Gastrocnemius medialis (tissue), 4 donors: ENCODE data around the gene TBX15. TPM values are rescaled to one million over a fixed set of nuclear protein-coding genes. Genes with fewer than 3 reads are reported as not detected.

Experiments used
- ATAC-seq, 2 donors: fragments of 150-250 bp; one replicate each; pipeline ENCODE4 v1.9.1; 2016
- DNase-seq, 2 donors: peaks; one replicate each; pipeline ENCODE4 v3.0.0-alpha.2; 2019
- H3K27ac ChIP-seq, 4 donors: fragments of 200-600 bp; sonication (generic); 1 replicate in 1 of 4; 2 replicates in 3 of 4; pipeline ENCODE4 v1.5.1; 2016 to 2018; ENCODE audit warnings: mild to moderate bottlenecking in 2 of 4, moderate library complexity in 1 of 4
- H3K27me3 ChIP-seq, 3 donors: fragments of 200-600 bp; sonication (generic) in 2 of 3; 1 replicate in 1 of 3; 2 replicates in 2 of 3; pipeline versions ENCODE4 v1.5.1 to v1.6.0; 2016 to 2019; ENCODE audit warnings: mild to moderate bottlenecking in 1 of 3, moderate library complexity in 1 of 3
- H3K36me3 ChIP-seq, 2 donors: fragments of 200-600 bp; sonication (generic) in 1 of 2; one replicate each; pipeline ENCODE4 v1.5.1; 2017 to 2018
- H3K4me1 ChIP-seq, 2 donors: fragments of 200-600 bp; sonication (generic) in 1 of 2; one replicate each; pipeline ENCODE4 v1.5.1; 2016 to 2017; ENCODE audit warnings: mild to moderate bottlenecking in 2 of 2
- H3K4me3 ChIP-seq, 4 donors: fragments of 200-600 bp; sonication (generic) in 3 of 4; 1 replicate in 1 of 4; 2 replicates in 3 of 4; pipeline ENCODE4 v1.5.1; 2016 to 2019; ENCODE audit warnings: mild to moderate bottlenecking in 2 of 4
- H3K9me3 ChIP-seq, 3 donors: fragments of 200-600 bp; sonication (generic) in 2 of 3; 1 replicate in 1 of 3; 2 replicates in 2 of 3; pipeline ENCODE4 v1.5.1; 2016 to 2019
- POLR2A ChIP-seq, 2 donors: fragments of 450-650 bp; IDR thresholded peaks; one replicate each; pipeline ENCODE4 v1.6.1; 2017; ENCODE audit warnings: antibody characterized with exemption in 2 of 2, mild to moderate bottlenecking in 2 of 2, moderate library complexity in 2 of 2
- in situ Hi-C, 4 donors: fragments of 200-750 bp; cut with MboI; loops; one replicate each; pipeline versions ENCODE4 v1.15.0 to v1.8.0; 2017; ENCODE audit warnings: low sequenced_read_pairs in 4 of 4
- intact Hi-C: fragments of 100-400 bp; cut with DNase I; formaldehyde crosslinking; loops from one replicate; pipeline ENCODE4 v1.15.1; 2023; ENCODE audit warnings: low total_unique reads
- total RNA-seq, 4 donors: library from RNA; depleted of rRNA; stranded (reverse); fragments of >200 nt; gene quantifications; one replicate each; pipeline versions ENCODE4 v1.1.0 to v1.2.3, GENCODE V29; 2016
- TF ChIP-seq, protein P1 (sequence below), 5 experiments: fragments of 450-650 bp in 3 of 5; fragments of 200-600 bp in 2 of 5; sonication (generic) in 2 of 5; IDR thresholded peaks in 4 of 5; conservative IDR thresholded peaks in 1 of 5; 1 replicate in 4 of 5; 2 replicates in 1 of 5; pipeline ENCODE4 v1.5.1; 2016 to 2019; ENCODE audit warnings: antibody characterized with exemption in 5 of 5, mild to moderate bottlenecking in 3 of 5, moderate library complexity in 3 of 5

The TBX15 gene
- total RNA-seq, 4 donors from 2014 or later: 91.4 to 275 (median 245) TPM

GRCh38 chr1:118948846-118949245, 39.3 kb downstream of the TBX15 start:
- TF ChIP-seq POLR2A (IDR thresholded peaks at IDR 0.05): no peak
- TF ChIP-seq, protein P1, sequence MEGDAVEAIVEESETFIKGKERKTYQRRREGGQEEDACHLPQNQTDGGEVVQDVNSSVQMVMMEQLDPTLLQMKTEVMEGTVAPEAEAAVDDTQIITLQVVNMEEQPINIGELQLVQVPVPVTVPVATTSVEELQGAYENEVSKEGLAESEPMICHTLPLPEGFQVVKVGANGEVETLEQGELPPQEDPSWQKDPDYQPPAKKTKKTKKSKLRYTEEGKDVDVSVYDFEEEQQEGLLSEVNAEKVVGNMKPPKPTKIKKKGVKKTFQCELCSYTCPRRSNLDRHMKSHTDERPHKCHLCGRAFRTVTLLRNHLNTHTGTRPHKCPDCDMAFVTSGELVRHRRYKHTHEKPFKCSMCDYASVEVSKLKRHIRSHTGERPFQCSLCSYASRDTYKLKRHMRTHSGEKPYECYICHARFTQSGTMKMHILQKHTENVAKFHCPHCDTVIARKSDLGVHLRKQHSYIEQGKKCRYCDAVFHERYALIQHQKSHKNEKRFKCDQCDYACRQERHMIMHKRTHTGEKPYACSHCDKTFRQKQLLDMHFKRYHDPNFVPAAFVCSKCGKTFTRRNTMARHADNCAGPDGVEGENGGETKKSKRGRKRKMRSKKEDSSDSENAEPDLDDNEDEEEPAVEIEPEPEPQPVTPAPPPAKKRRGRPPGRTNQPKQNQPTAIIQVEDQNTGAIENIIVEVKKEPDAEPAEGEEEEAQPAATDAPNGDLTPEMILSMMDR (IDR thresholded peaks at IDR 0.05 in 4 of 5, conservative IDR thresholded peaks at IDR 0.05 in 1 of 5): no peak
- DNase-seq: no peak
- Histone ChIP-seq H3K27me3 (no peaks in the 10 kb centered on the region), H3K4me3 (no peak overlapping the region), H3K9me3 (no peaks in the 10 kb centered on the region), H3K36me3 (no peaks in the 10 kb centered on the region), H3K4me1 (peaks cover 92 to 96% of the 10 kb centered on the region in 2 donors), H3K27ac (peak overlapping the region; percentile 83 to 93 (median 88))
- ATAC-seq: no peak
- intact Hi-C loops: loop anchor here (1.0 kb wide), 1 partner anchor 11 kb away; no protein-coding TSS in a partner anchor
- in situ Hi-C loops: no loop called here

- Histone ChIP-seq H3K27ac (peak overlapping the region; percentile 83 to 93 (median 88)), H3K36me3 (no peaks in the 10 kb centered on the region), H3K4me3 (no peak overlapping the region), H3K27me3 (no peaks in the 10 kb centered on the region), H3K9me3 (no peaks in the 10 kb centered on the region), H3K4me1 (peaks cover 92 to 95% of the 10 kb centered on the region in 2 donors)
- ATAC-seq (no peak), DNase-seq (no peak)
- intact Hi-C loops (no loop called here), in situ Hi-C loops (no loop called here)
- no peak for TF ChIP-seq POLR2A (IDR thresholded peaks at IDR 0.05)
- TF ChIP-seq, protein P1 (IDR thresholded peaks at IDR 0.05 in 4 of 5, conservative IDR thresholded peaks at IDR 0.05 in 1 of 5): no peak
These were observed 39.8 kb downstream of the TBX15 start for GRCh38 chr1:118948351-118948750.

GRCh38 chr1:118947790-118948189, 40.4 kb downstream of the TBX15 start:
- Histone ChIP-seq H3K4me3 (no peak overlapping the region), H3K4me1 (peaks cover 92 to 94% of the 10 kb centered on the region in 2 donors), H3K27ac (peak overlapping the region; percentile 83 to 93 (median 88)), H3K27me3 (no peaks in the 10 kb centered on the region), H3K9me3 (no peaks in the 10 kb centered on the region), H3K36me3 (no peaks in the 10 kb centered on the region)
- intact Hi-C loops (no loop called here), in situ Hi-C loops (no loop called here)
- ATAC-seq: no peak
- no peak for TF ChIP-seq POLR2A (IDR thresholded peaks at IDR 0.05)
- TF ChIP-seq, protein P1 (IDR thresholded peaks at IDR 0.05 in 4 of 5, conservative IDR thresholded peaks at IDR 0.05 in 1 of 5): no peak
- DNase-seq: no peak

- intact Hi-C loops: no loop called here
- DNase-seq: peak; percentile 78 to 89
- peaks cover 92 to 94% of the 10 kb centered on the region in 2 donors for H3K4me1 ChIP-seq
- in situ Hi-C loops: no loop called here
- H3K4me3 ChIP-seq: peak overlapping the region in 2 of 4 donors; percentile 0 to 3
- peak overlapping the region; percentile 83 to 93 (median 88) for H3K27ac ChIP-seq
- no peaks in the 10 kb centered on the region for H3K36me3 ChIP-seq
- peak; percentile 12 to 16 for TF ChIP-seq POLR2A (IDR thresholded peaks at IDR 0.05)
- TF ChIP-seq, protein P1 (IDR thresholded peaks at IDR 0.05 in 4 of 5, conservative IDR thresholded peaks at IDR 0.05 in 1 of 5): no peak
- no peaks in the 10 kb centered on the region for H3K9me3 ChIP-seq
- ATAC-seq: peak; percentile 55 to 59
- H3K27me3 ChIP-seq: no peaks in the 10 kb centered on the region
These were observed 41.0 kb downstream of the TBX15 start for GRCh38 chr1:118947003-118947765.
